GM23248 (cell line): ENCODE data around the gene PTPRR. TPM values are rescaled to one million over a fixed set of nuclear protein-coding genes. Genes with fewer than 3 reads are reported as not detected.

Source experiments
- DNase-seq: peaks from one replicate; pipeline ENCODE4 v3.0.0-alpha.2; 2015
- H2AFZ ChIP-seq: fragments of 200-600 bp; sonication (generic); 2 replicates; pipeline ENCODE4 v1.6.1; 2016; ENCODE audit warnings: antibody characterized with exemption
- H3F3A ChIP-seq: fragments of 200-600 bp; sonication (generic); 2 replicates; pipeline ENCODE4 v1.6.1; 2016; ENCODE audit warnings: mild to moderate bottlenecking, antibody characterized with exemption, mixed run types; ENCODE audit not compliant: insufficient read depth
- H3K27ac ChIP-seq: fragments of 200-600 bp; sonication (generic); 2 replicates; pipeline ENCODE4 v1.5.1; 2016; ENCODE audit warnings: mild to moderate bottlenecking
- H3K27me3 ChIP-seq: fragments of 200-600 bp; sonication (generic); replicated peaks from 2 replicates; pipeline ENCODE4 v1.6.1; 2016; ENCODE audit warnings: mild to moderate bottlenecking; ENCODE audit not compliant: insufficient read depth
- H3K36me3 ChIP-seq: fragments of 200-600 bp; sonication (generic); 2 replicates; pipeline ENCODE4 v1.6.1; 2016; ENCODE audit warnings: low read depth, mild to moderate bottlenecking
- H3K4me1 ChIP-seq: fragments of 200-600 bp; sonication (generic); 2 replicates; pipeline ENCODE4 v1.6.1; 2016; ENCODE audit warnings: mild to moderate bottlenecking; ENCODE audit not compliant: insufficient read depth
- H3K4me2 ChIP-seq: fragments of 200-600 bp; sonication (generic); one replicate; pipeline ENCODE4 v1.6.1; 2016; ENCODE audit warnings: mild to moderate bottlenecking; ENCODE audit not compliant: unreplicated experiment
- H3K4me3 ChIP-seq: fragments of 200-600 bp; sonication (generic); 2 replicates; pipeline ENCODE4 v1.5.1; 2016; ENCODE audit warnings: mild to moderate bottlenecking
- H3K79me2 ChIP-seq: fragments of 200-600 bp; sonication (generic); 2 replicates; pipeline ENCODE4 v1.6.1; 2016; ENCODE audit warnings: mild to moderate bottlenecking; ENCODE audit not compliant: insufficient read depth
- H3K9ac ChIP-seq: fragments of 200-600 bp; sonication (generic); 2 replicates; pipeline ENCODE4 v1.6.1; 2016; ENCODE audit warnings: mild to moderate bottlenecking
- H3K9me2 ChIP-seq: fragments of 200-600 bp; sonication (generic); 2 replicates; pipeline ENCODE4 v1.6.1; 2016; ENCODE audit warnings: mixed run types, mild to moderate bottlenecking, moderate library complexity; ENCODE audit not compliant: insufficient read depth
- H3K9me3 ChIP-seq: fragments of 200-600 bp; sonication (generic); one replicate; pipeline ENCODE4 v1.6.1; 2017; ENCODE audit warnings: low read depth
- H4K20me1 ChIP-seq: fragments of 200-600 bp; sonication (generic); 2 replicates; pipeline ENCODE4 v1.6.0; 2016; ENCODE audit not compliant: insufficient read depth
- EZH2 ChIP-seq: fragments of 200-600 bp; sonication (generic); IDR thresholded peaks from 2 replicates; pipeline ENCODE4 v1.6.1; 2018; ENCODE audit warnings: antibody characterized with exemption, mild to moderate bottlenecking; ENCODE audit not compliant: insufficient read depth, poor library complexity, severe bottlenecking
- EZH2phosphoT487 ChIP-seq: fragments of 200-600 bp; sonication (generic); IDR thresholded peaks from 2 replicates; pipeline ENCODE4 v1.6.1; 2018; ENCODE audit warnings: antibody characterized with exemption, moderate library complexity, mild to moderate bottlenecking, low read depth; ENCODE audit not compliant: insufficient read depth
- WGBS, 2 experiments: methylation state at CpG; one replicate each; pipeline ENCODE4 v1.1.6; 2015 to 2017; ENCODE audit warnings: low lambda C conversion rate in 2 of 2, low coverage in 1 of 2; ENCODE audit errors: missing lambda C conversion rate in 2 of 2; 5-methylcytosine and 5-hydroxymethylcytosine counted together
- in situ Hi-C: fragments of 300-500 bp; cut with MboI; formaldehyde crosslinking; loops from 2 replicates; pipeline ENCODE4 v1.15.0; 2020
- polyA plus RNA-seq: library from polyadenylated mRNA; unstranded; fragments of >200 nt; fragmentation: Nextera tagmentation; extraction: Ambion mirVana; gene quantifications from 2 replicates; pipeline ENCODE4 v1.2.1, GENCODE V29; 2016
- total RNA-seq: library from RNA; depleted of rRNA; stranded (reverse); fragments of >200 nt; shearing (Covaris generic); gene quantifications from 2 replicates; pipeline ENCODE4 v1.2.3, GENCODE V29; 2014

Gene PTPRR
- total and polyA plus RNA-seq, 2 experiments from 2014 or later: 1.1 to 1.2 TPM

DNA sequence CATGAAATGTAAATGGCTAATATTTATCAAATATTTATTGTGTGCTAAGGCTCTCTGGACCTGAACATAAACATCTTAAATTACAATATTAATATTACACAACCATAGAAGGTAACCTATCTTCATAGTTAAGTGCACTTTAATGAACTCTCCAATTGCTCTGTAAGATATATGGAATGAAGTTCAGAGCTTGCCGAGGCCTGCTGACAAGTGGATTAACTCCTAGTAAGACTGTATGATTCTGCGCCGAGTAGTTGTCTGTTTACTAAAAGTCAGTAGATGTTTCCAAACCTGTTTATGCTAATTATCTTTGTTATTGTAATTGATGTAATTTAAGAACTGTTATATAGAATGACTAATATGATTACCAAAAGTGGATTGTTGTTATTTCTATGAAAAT, 77.2 kb downstream of the PTPRR start:
- WGBS, 2 experiments: 73 to 86% methylated on average over 3 of the region's 3 CpGs

DNA sequence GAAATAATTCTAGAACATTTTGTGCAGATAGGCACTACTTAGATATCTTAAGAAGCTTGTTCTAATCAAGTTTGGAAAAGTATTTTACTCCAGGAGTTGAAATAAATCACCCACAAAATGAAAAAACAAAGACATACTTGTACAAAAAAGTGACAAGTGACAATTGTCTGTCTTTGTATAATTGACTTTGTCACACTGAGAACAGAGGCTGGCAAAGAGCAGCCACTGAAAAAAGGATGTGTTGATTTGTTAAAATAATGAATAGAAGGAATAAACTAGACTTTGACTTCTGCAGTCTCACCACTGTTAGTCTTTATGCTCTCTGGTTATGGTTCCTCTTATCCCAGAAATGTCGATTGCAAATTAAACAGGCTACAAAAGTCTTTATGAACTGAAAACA, 77.6 kb downstream of the PTPRR start:
- TF ChIP-seq EZH2phosphoT487: no peak
- TF ChIP-seq EZH2: no peak
- H3K9me2 ChIP-seq: no peaks in the 10 kb centered on the region
- no peak overlapping the region; the same call in 1 of the 2 replicates for H2AFZ ChIP-seq
- no peak for DNase-seq
- peaks cover 29% of the 10 kb centered on the region for H3F3A ChIP-seq
- peak overlapping the region; percentile 62 for H3K27ac ChIP-seq
- H3K79me2 ChIP-seq: no peaks in the 10 kb centered on the region
- no peaks in the 10 kb centered on the region for H3K36me3 ChIP-seq
- H3K4me1 ChIP-seq: peaks cover 33% of the 10 kb centered on the region
- WGBS, 2 experiments: 43 to 48% methylated on average over 1 of the region's 1 CpG
- H3K27me3 ChIP-seq: no peaks in the 10 kb centered on the region
- no peak overlapping the region for H3K4me3 ChIP-seq
- in situ Hi-C loops: loop anchor here (10.0 kb wide), 1 partner anchor 108 kb away; no protein-coding TSS in a partner anchor
- H3K9ac ChIP-seq: no peak overlapping the region
- no peaks in the 10 kb centered on the region for H3K9me3 ChIP-seq
- peak overlapping the region; percentile 66 for H3K4me2 ChIP-seq
- H4K20me1 ChIP-seq: no peaks in the 10 kb centered on the region

More for the DNA sequence above, 77.2 kb downstream of the PTPRR start:
- Histone ChIP-seq H3K9ac (no peak overlapping the region), H3K79me2 (no peaks in the 10 kb centered on the region), H3K36me3 (no peaks in the 10 kb centered on the region), H3K27me3 (no peaks in the 10 kb centered on the region), H2AFZ (no peak overlapping the region), H3F3A (peaks cover 29% of the 10 kb centered on the region), H3K4me1 (peaks cover 33% of the 10 kb centered on the region), H3K9me3 (no peaks in the 10 kb centered on the region), H4K20me1 (no peaks in the 10 kb centered on the region), H3K9me2 (no peaks in the 10 kb centered on the region), H3K4me2 (no peak overlapping the region), H3K27ac (no peak overlapping the region), H3K4me3 (no peak overlapping the region)
- no peak for DNase-seq
- no peak for TF ChIP-seq EZH2
- TF ChIP-seq EZH2phosphoT487: no peak
- in situ Hi-C loops: loop anchor here (10.0 kb wide), 1 partner anchor 109 kb away; no protein-coding TSS in a partner anchor

DNA sequence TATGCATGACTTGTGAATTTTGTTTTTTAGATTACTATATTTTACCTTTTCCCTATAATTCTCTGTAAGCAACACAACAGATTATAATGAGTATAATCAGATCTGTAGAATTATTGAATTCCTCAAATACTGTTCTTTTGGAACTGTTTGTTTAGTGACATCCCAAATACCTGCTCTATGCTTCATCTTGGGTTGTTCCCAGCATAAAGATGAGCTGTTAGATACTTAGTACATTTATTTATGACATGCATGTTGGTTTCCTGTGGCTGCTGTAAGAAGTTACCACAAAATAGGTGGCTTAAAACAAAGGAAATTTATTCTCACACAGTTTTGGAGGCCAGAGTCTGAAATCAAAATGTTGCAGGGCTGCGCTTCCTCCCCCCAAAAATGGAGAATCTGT, 78.4 kb downstream of the PTPRR start:
- no peaks in the 10 kb centered on the region for H3K9me3 ChIP-seq
- H2AFZ ChIP-seq: peak overlapping the region; percentile 16; the same call in 1 of the 2 replicates
- H3K4me2 ChIP-seq: peak overlapping the region; percentile 66
- no peak for TF ChIP-seq EZH2
- TF ChIP-seq EZH2phosphoT487: 0 out of 2 replicates have a peak, but pooled peaks have one; percentile 54
- H3K36me3 ChIP-seq: no peaks in the 10 kb centered on the region
- H4K20me1 ChIP-seq: no peaks in the 10 kb centered on the region
- H3K4me1 ChIP-seq: peaks cover 33% of the 10 kb centered on the region
- H3K79me2 ChIP-seq: no peaks in the 10 kb centered on the region
- no peak overlapping the region for H3K4me3 ChIP-seq
- H3K27ac ChIP-seq: peak overlapping the region; percentile 62
- no peak overlapping the region for H3K9ac ChIP-seq
- H3F3A ChIP-seq: peaks cover 29% of the 10 kb centered on the region
- in situ Hi-C loops: loop anchor here (10.0 kb wide), 1 partner anchor 107 kb away; no protein-coding TSS in a partner anchor
- 68 to 87% methylated on average over 1 of the region's 1 CpG for WGBS, 2 experiments
- no peaks in the 10 kb centered on the region for H3K9me2 ChIP-seq
- H3K27me3 ChIP-seq: no peaks in the 10 kb centered on the region
- DNase-seq: peak; percentile 71

DNA sequence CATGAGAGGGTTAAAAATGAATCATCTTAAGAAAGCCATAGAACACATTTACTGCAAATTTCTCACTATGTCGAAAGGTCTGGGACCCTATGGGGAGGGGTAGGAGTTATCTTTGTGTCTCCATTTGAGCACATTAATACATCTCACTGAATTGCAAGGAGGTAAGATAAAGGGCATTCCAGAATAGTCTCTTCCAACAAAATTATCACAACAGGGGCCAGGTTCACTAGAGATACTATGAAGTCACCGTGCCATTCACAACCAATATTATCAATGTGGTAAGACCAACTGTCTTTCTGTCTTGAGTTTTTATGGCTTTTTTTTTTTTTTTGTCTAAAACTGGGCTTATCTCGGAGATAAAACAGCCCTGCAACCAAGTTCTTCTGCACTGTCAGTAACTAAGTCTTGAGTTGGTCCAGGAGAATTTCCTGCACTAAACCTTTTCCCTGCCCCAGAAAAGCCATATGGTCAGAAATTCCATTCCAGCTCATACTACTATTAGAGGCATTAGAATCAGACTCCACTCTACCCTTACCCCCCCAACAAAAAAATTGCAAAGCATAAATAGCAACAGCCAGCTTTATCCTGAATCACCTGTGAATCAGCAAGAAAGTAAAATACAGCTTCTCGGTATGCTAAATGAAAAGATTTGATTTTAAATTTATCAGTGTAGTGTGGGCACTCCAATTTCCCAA, 79.7 kb downstream of the PTPRR start:
- Histone ChIP-seq H3K9me3 (no peaks in the 10 kb centered on the region), H3K9me2 (no peaks in the 10 kb centered on the region), H4K20me1 (no peaks in the 10 kb centered on the region), H3K4me3 (peak overlapping the region; percentile 10; the same call in 1 of the 2 replicates), H3K79me2 (no peaks in the 10 kb centered on the region), H3K36me3 (no peaks in the 10 kb centered on the region), H3F3A (peaks cover 29% of the 10 kb centered on the region), H3K27ac (peak overlapping the region; percentile 62), H3K9ac (no peak overlapping the region), H3K27me3 (no peaks in the 10 kb centered on the region), H3K4me2 (peak overlapping the region; percentile 66), H2AFZ (0 out of 2 replicates have a peak overlapping the region, but pooled peaks have one; percentile 26), H3K4me1 (peaks cover 33% of the 10 kb centered on the region)
- 51% methylated on average over 4 of the region's 4 CpGs for WGBS, 2 experiments
- in situ Hi-C loops: loop anchor here (10.0 kb wide), 1 partner anchor 106 kb away; no protein-coding TSS in a partner anchor
- DNase-seq: peak; percentile 76
- TF ChIP-seq EZH2: no peak
- no peak for TF ChIP-seq EZH2phosphoT487
